Activated CD8-positive, alpha-beta memory T cell treated with anti-CD3 and anti-CD28 coated beads for 1 hour (primary cell): ENCODE measurements around the gene CROCC2.

Experiments
- DNase-seq, 2 donors: peaks; one replicate each; pipeline ENCODE4 v3.0.0-alpha.2; 2020; ENCODE audit warnings: low read depth in 1 of 2; ENCODE audit errors: extremely low read depth in 1 of 2

Gene CROCC2

GRCh38 chr2:241031436-241032165 lies 125.5 kb downstream of the CROCC2 start:
- no peak for DNase-seq

GRCh38 chr2:241033336-241033987 lies 127.3 kb downstream of the CROCC2 start:
- DNase-seq: no peak

- DNase-seq: no peak
These were observed 127.9 kb downstream of the CROCC2 start for GRCh38 chr2:241033994-241034393.

- no peak for DNase-seq
These were observed 128.5 kb downstream of the CROCC2 start for GRCh38 chr2:241034490-241035141.

- DNase-seq: peak in 1 of 2 donors; percentile 30
These were observed 129.1 kb downstream of the CROCC2 start for GRCh38 chr2:241035142-241035817.

- DNase-seq: peak; percentile 24 to 68
These were observed 129.8 kb downstream of the CROCC2 start for GRCh38 chr2:241035818-241036396.

GRCh38 chr2:241036397-241036963 lies 130.3 kb downstream of the CROCC2 start:
- DNase-seq: peak; percentile 47 to 66

- peak in 1 of 2 donors; percentile 13 for DNase-seq
These were observed 130.9 kb downstream of the CROCC2 start for GRCh38 chr2:241036964-241037421.

GRCh38 chr2:241037498-241037897 lies 131.4 kb downstream of the CROCC2 start:
- no peak for DNase-seq

GRCh38 chr2:241038374-241039180 lies 132.4 kb downstream of the CROCC2 start:
- no peak for DNase-seq

GRCh38 chr2:241039416-241039815 lies 133.3 kb downstream of the CROCC2 start:
- no peak for DNase-seq

GRCh38 chr2:241040081-241040803 lies 134.1 kb downstream of the CROCC2 start:
- DNase-seq: no peak

- DNase-seq: no peak
These were observed 135.5 kb downstream of the CROCC2 start for GRCh38 chr2:241041589-241042158.
